ENCODE measurements around the gene PAQR8.
"Not testable (repeated sequence)": the region's sequence is repeated elsewhere in the genome, so short reads cannot be mapped to it uniquely, and the experiment has no call there.

PAQR8 gene

GRCh38 chr6:52381249-52381648 lies 19.3 kb downstream of the PAQR8 start:
- DNase-seq, result no peak

GRCh38 chr6:52384145-52384766 lies 22.3 kb downstream of the PAQR8 start:
- no peak for DNase-seq

GRCh38 chr6:52385074-52385473 lies 23.1 kb downstream of the PAQR8 start:
- no peak for DNase-seq

- DNase-seq, result not testable (repeated sequence)
These were observed 26.2 kb downstream of the PAQR8 start for GRCh38 chr6:52388119-52388518.

- no peak for DNase-seq
These were observed 26.8 kb downstream of the PAQR8 start for GRCh38 chr6:52388790-52389189.

- no peak for DNase-seq
These were observed 27.3 kb downstream of the PAQR8 start for GRCh38 chr6:52389264-52389625.

GRCh38 chr6:52389626-52390360 lies 27.8 kb downstream of the PAQR8 start:
- no peak for DNase-seq

GRCh38 chr6:52390361-52390727 lies 28.4 kb downstream of the PAQR8 start:
- DNase-seq, result peak; percentile 40

GRCh38 chr6:52391599-52391998 lies 29.6 kb downstream of the PAQR8 start:
- no peak for DNase-seq

- DNase-seq, result no peak
These were observed 31.0 kb downstream of the PAQR8 start for GRCh38 chr6:52392944-52393343.

GRCh38 chr6:52393780-52394179 lies 31.8 kb downstream of the PAQR8 start:
- no peak for DNase-seq

GRCh38 chr6:52394251-52394666 lies 32.3 kb downstream of the PAQR8 start:
- DNase-seq, result no peak

GRCh38 chr6:52395969-52396368 lies 34.0 kb downstream of the PAQR8 start:
- no peak for DNase-seq

GRCh38 chr6:52399511-52400312 lies 37.8 kb downstream of the PAQR8 start:
- DNase-seq, result no peak

- no peak for DNase-seq
These were observed 38.5 kb downstream of the PAQR8 start for GRCh38 chr6:52400313-52401041.

- no peak for DNase-seq
These were observed 41.1 kb downstream of the PAQR8 start for GRCh38 chr6:52403086-52403485.

GRCh38 chr6:52403627-52404026 lies 41.7 kb downstream of the PAQR8 start:
- DNase-seq, result no peak

GRCh38 chr6:52405243-52405642 lies 43.3 kb downstream of the PAQR8 start:
- DNase-seq, result no peak

GRCh38 chr6:52407467-52407866 lies 45.5 kb downstream of the PAQR8 start:
- DNase-seq, result no peak

GRCh38 chr6:52409499-52409898 lies 47.5 kb downstream of the PAQR8 start:
- no peak for DNase-seq

GRCh38 chr6:52410979-52411378 lies 49.0 kb downstream of the PAQR8 start:
- no peak for DNase-seq

GRCh38 chr6:52411911-52412310 lies 50.0 kb downstream of the PAQR8 start:
- no peak for DNase-seq

- DNase-seq, result no peak
These were observed 53.4 kb downstream of the PAQR8 start for GRCh38 chr6:52415333-52415732.
